ENCODE data around the gene SLC6A4.

- no peak for TF ChIP-seq JUND (IDR thresholded peaks at IDR 0.05; ENCODE audit: low read length)
- no peak for TF ChIP-seq CREB1 (IDR thresholded peaks at IDR 0.05)
- TF ChIP-seq CBX5 (IDR thresholded peaks at IDR 0.05; ENCODE audit: low read depth, low read length) = no peak
- no peak for TF ChIP-seq CTCF (IDR thresholded peaks at IDR 0.05; ENCODE audit: control extremely low read depth in 1 of 3, insufficient read depth in 1 of 3, low read depth in 1 of 3, low read length in 3 of 3)
- TF ChIP-seq SIN3A (conservative IDR thresholded peaks at IDR 0.05 in 1 of 2, IDR thresholded peaks at IDR 0.05 in 1 of 2; ENCODE audit: low read depth in 1 of 2, low read length in 2 of 2) = no peak
- no peak for TF ChIP-seq TEAD4 (IDR thresholded peaks at IDR 0.05; ENCODE audit: low read depth, low read length)
Measured at GRCh38 chr17:30267625-30268024, 32.1 kb upstream of the SLC6A4 start.

All from H1 (cell line).